ENCODE data around the gene CPLX1.

CPLX1 gene

GRCh38 chr4:858831-859451, 33.0 kb upstream of the CPLX1 start:
- DNase-seq (ENCODE audit: low spot score): no peak
- Histone ChIP-seq H3K4me2 (ENCODE audit: insufficient read depth, low read length, poor library complexity, severe bottlenecking) (no peak overlapping the region), H3K18ac (ENCODE audit: low read length) (no peak overlapping the region), H3K14ac (ENCODE audit: low read length) (no peak overlapping the region), H2AK5ac (ENCODE audit: low read depth, low read length) (no peak overlapping the region), H3K4me3 (ENCODE audit: low read length in 2 of 2) (no peak overlapping the region), H2BK5ac (ENCODE audit: low read length) (no peak overlapping the region), H3K27me3 (ENCODE audit: control insufficient read depth in 3 of 3, insufficient read depth in 3 of 3, low read depth in 1 of 3, low read length in 3 of 3) (no peaks in the 10 kb centered on the region), H3K27ac (replicated peaks; ENCODE audit: low read length) (no peak overlapping the region), H2AFZ (ENCODE audit: low read length) (no peak overlapping the region), H2BK15ac (ENCODE audit: low read length) (no peak overlapping the region), H3K23ac (ENCODE audit: low read depth, low read length, poor library complexity) (no peak overlapping the region), H3K4me1 (ENCODE audit: control insufficient read depth in 2 of 2, insufficient read depth in 1 of 2, low read depth in 1 of 2, low read length in 2 of 2) (no peaks in the 10 kb centered on the region), H3K9me3 (replicated peaks in 1 of 2; ENCODE audit: control insufficient read depth in 2 of 2, insufficient read depth in 1 of 2, low read depth in 1 of 2, low read length in 2 of 2) (no peaks in the 10 kb centered on the region), H2BK120ac (ENCODE audit: low read depth, low read length) (no peak overlapping the region), H3K4ac (ENCODE audit: low read length) (no peak overlapping the region), H4K91ac (ENCODE audit: low read depth, low read length, poor library complexity) (no peak overlapping the region), H4K8ac (ENCODE audit: low read depth, low read length) (no peak overlapping the region), H3K9ac (ENCODE audit: low read depth, low read length, poor library complexity) (no peak overlapping the region), H3K79me1 (ENCODE audit: low read depth, low read length) (no peaks in the 10 kb centered on the region), H2BK12ac (ENCODE audit: low read length) (no peak overlapping the region), H3K36me3 (replicated peaks in 1 of 2; ENCODE audit: control insufficient read depth in 2 of 2, insufficient read depth in 2 of 2, low read length in 2 of 2) (peaks cover 24 to 90% of the 10 kb centered on the region in 2 donors)
- no CpG with 5 or more reads among the region's 31 CpGs for WGBS, 2 donors (ENCODE audit: extremely low coverage in 2 of 2, insufficient read length in 2 of 2, insufficient replicate concordance in 1 of 2)

- no peak overlapping the region for H2BK120ac ChIP-seq (ENCODE audit: low read depth, low read length)
- H2BK15ac ChIP-seq (ENCODE audit: low read length): no peak overlapping the region
- H2AFZ ChIP-seq (ENCODE audit: low read length): no peak overlapping the region
- H3K23ac ChIP-seq (ENCODE audit: low read depth, low read length, poor library complexity): no peak overlapping the region
- no peak overlapping the region for H4K8ac ChIP-seq (ENCODE audit: low read depth, low read length)
- H2BK5ac ChIP-seq (ENCODE audit: low read length): no peak overlapping the region
- H4K91ac ChIP-seq (ENCODE audit: low read depth, low read length, poor library complexity): no peak overlapping the region
- no peak for DNase-seq (ENCODE audit: low spot score)
- H3K14ac ChIP-seq (ENCODE audit: low read length): no peak overlapping the region
- no peak overlapping the region for H3K4me2 ChIP-seq (ENCODE audit: insufficient read depth, low read length, poor library complexity, severe bottlenecking)
- H3K27ac ChIP-seq (replicated peaks; ENCODE audit: low read length): no peak overlapping the region
- H3K4ac ChIP-seq (ENCODE audit: low read length): no peak overlapping the region
- H3K27me3 ChIP-seq (ENCODE audit: control insufficient read depth in 3 of 3, insufficient read depth in 3 of 3, low read depth in 1 of 3, low read length in 3 of 3): no peaks in the 10 kb centered on the region
- WGBS, 2 donors (ENCODE audit: extremely low coverage in 2 of 2, insufficient read length in 2 of 2, insufficient replicate concordance in 1 of 2): no CpG with 5 or more reads among the region's 17 CpGs
- peaks cover 24 to 84% of the 10 kb centered on the region in 2 donors for H3K36me3 ChIP-seq (replicated peaks in 1 of 2; ENCODE audit: control insufficient read depth in 2 of 2, insufficient read depth in 2 of 2, low read length in 2 of 2)
- H2BK12ac ChIP-seq (ENCODE audit: low read length): no peak overlapping the region
- H3K9ac ChIP-seq (ENCODE audit: low read depth, low read length, poor library complexity): no peak overlapping the region
- H3K4me1 ChIP-seq (ENCODE audit: control insufficient read depth in 2 of 2, insufficient read depth in 1 of 2, low read depth in 1 of 2, low read length in 2 of 2): no peaks in the 10 kb centered on the region
- H3K18ac ChIP-seq (ENCODE audit: low read length): no peak overlapping the region
- no peak overlapping the region for H2AK5ac ChIP-seq (ENCODE audit: low read depth, low read length)
- no peaks in the 10 kb centered on the region for H3K9me3 ChIP-seq (replicated peaks in 1 of 2; ENCODE audit: control insufficient read depth in 2 of 2, insufficient read depth in 1 of 2, low read depth in 1 of 2, low read length in 2 of 2)
- no peaks in the 10 kb centered on the region for H3K79me1 ChIP-seq (ENCODE audit: low read depth, low read length)
- no peak overlapping the region for H3K4me3 ChIP-seq (ENCODE audit: low read length in 2 of 2)
These were observed 32.1 kb upstream of the CPLX1 start for GRCh38 chr4:858041-858481.

- no peak overlapping the region for H2BK12ac ChIP-seq (ENCODE audit: low read length)
- H3K14ac ChIP-seq (ENCODE audit: low read length): no peak overlapping the region
- no CpG with 5 or more reads among the region's 11 CpGs for WGBS, 2 donors (ENCODE audit: extremely low coverage in 2 of 2, insufficient read length in 2 of 2, insufficient replicate concordance in 1 of 2)
- H3K23ac ChIP-seq (ENCODE audit: low read depth, low read length, poor library complexity): no peak overlapping the region
- no peak overlapping the region for H2AFZ ChIP-seq (ENCODE audit: low read length)
- no peaks in the 10 kb centered on the region for H3K27me3 ChIP-seq (ENCODE audit: control insufficient read depth in 3 of 3, insufficient read depth in 3 of 3, low read depth in 1 of 3, low read length in 3 of 3)
- no peak for DNase-seq (ENCODE audit: low spot score)
- H3K4me3 ChIP-seq (ENCODE audit: low read length in 2 of 2): no peak overlapping the region
- no peak overlapping the region for H4K91ac ChIP-seq (ENCODE audit: low read depth, low read length, poor library complexity)
- no peak overlapping the region for H3K27ac ChIP-seq (replicated peaks; ENCODE audit: low read length)
- no peak overlapping the region for H3K18ac ChIP-seq (ENCODE audit: low read length)
- no peak overlapping the region for H3K4me2 ChIP-seq (ENCODE audit: insufficient read depth, low read length, poor library complexity, severe bottlenecking)
- no peak overlapping the region for H2BK5ac ChIP-seq (ENCODE audit: low read length)
- no peaks in the 10 kb centered on the region for H3K4me1 ChIP-seq (ENCODE audit: control insufficient read depth in 2 of 2, insufficient read depth in 1 of 2, low read depth in 1 of 2, low read length in 2 of 2)
- H2BK15ac ChIP-seq (ENCODE audit: low read length): no peak overlapping the region
- no peak overlapping the region for H4K8ac ChIP-seq (ENCODE audit: low read depth, low read length)
- H3K79me1 ChIP-seq (ENCODE audit: low read depth, low read length): no peaks in the 10 kb centered on the region
- H3K36me3 ChIP-seq (replicated peaks in 1 of 2; ENCODE audit: control insufficient read depth in 2 of 2, insufficient read depth in 2 of 2, low read length in 2 of 2): peaks cover 21 to 82% of the 10 kb centered on the region in 2 donors
- H2AK5ac ChIP-seq (ENCODE audit: low read depth, low read length): no peak overlapping the region
- H2BK120ac ChIP-seq (ENCODE audit: low read depth, low read length): no peak overlapping the region
- H3K4ac ChIP-seq (ENCODE audit: low read length): no peak overlapping the region
- H3K9me3 ChIP-seq (replicated peaks in 1 of 2; ENCODE audit: control insufficient read depth in 2 of 2, insufficient read depth in 1 of 2, low read depth in 1 of 2, low read length in 2 of 2): no peaks in the 10 kb centered on the region
- H3K9ac ChIP-seq (ENCODE audit: low read depth, low read length, poor library complexity): no peak overlapping the region
These were observed 31.5 kb upstream of the CPLX1 start for GRCh38 chr4:857461-857860.

GRCh38 chr4:856225-856901, 30.4 kb upstream of the CPLX1 start:
- H2AK5ac ChIP-seq (ENCODE audit: low read depth, low read length): no peak overlapping the region
- no peak overlapping the region for H2AFZ ChIP-seq (ENCODE audit: low read length)
- no peaks in the 10 kb centered on the region for H3K4me1 ChIP-seq (ENCODE audit: control insufficient read depth in 2 of 2, insufficient read depth in 1 of 2, low read depth in 1 of 2, low read length in 2 of 2)
- H2BK120ac ChIP-seq (ENCODE audit: low read depth, low read length): no peak overlapping the region
- peak overlapping the region in 1 of 2 donors; percentile 47 for H3K4me3 ChIP-seq (ENCODE audit: low read length in 2 of 2)
- no peaks in the 10 kb centered on the region for H3K27me3 ChIP-seq (ENCODE audit: control insufficient read depth in 3 of 3, insufficient read depth in 3 of 3, low read depth in 1 of 3, low read length in 3 of 3)
- no peak overlapping the region for H2BK15ac ChIP-seq (ENCODE audit: low read length)
- H3K14ac ChIP-seq (ENCODE audit: low read length): peak overlapping the region; percentile 56
- H3K4ac ChIP-seq (ENCODE audit: low read length): no peak overlapping the region
- no peaks in the 10 kb centered on the region for H3K79me1 ChIP-seq (ENCODE audit: low read depth, low read length)
- H3K23ac ChIP-seq (ENCODE audit: low read depth, low read length, poor library complexity): peak overlapping the region; percentile 85
- H3K18ac ChIP-seq (ENCODE audit: low read length): peak overlapping the region; percentile 38
- DNase-seq (ENCODE audit: low spot score): no peak
- H2BK12ac ChIP-seq (ENCODE audit: low read length): no peak overlapping the region
- no CpG with 5 or more reads among the region's 3 CpGs for WGBS, 2 donors (ENCODE audit: extremely low coverage in 2 of 2, insufficient read length in 2 of 2, insufficient replicate concordance in 1 of 2)
- no peak overlapping the region for H3K4me2 ChIP-seq (ENCODE audit: insufficient read depth, low read length, poor library complexity, severe bottlenecking)
- no peak overlapping the region for H3K27ac ChIP-seq (replicated peaks; ENCODE audit: low read length)
- peaks cover 21 to 81% of the 10 kb centered on the region in 2 donors for H3K36me3 ChIP-seq (replicated peaks in 1 of 2; ENCODE audit: control insufficient read depth in 2 of 2, insufficient read depth in 2 of 2, low read length in 2 of 2)
- H3K9ac ChIP-seq (ENCODE audit: low read depth, low read length, poor library complexity): no peak overlapping the region
- H4K91ac ChIP-seq (ENCODE audit: low read depth, low read length, poor library complexity): no peak overlapping the region
- no peak overlapping the region for H4K8ac ChIP-seq (ENCODE audit: low read depth, low read length)
- H2BK5ac ChIP-seq (ENCODE audit: low read length): peak overlapping the region; percentile 22
- no peaks in the 10 kb centered on the region for H3K9me3 ChIP-seq (replicated peaks in 1 of 2; ENCODE audit: control insufficient read depth in 2 of 2, insufficient read depth in 1 of 2, low read depth in 1 of 2, low read length in 2 of 2)

Measured in neuronal stem cell (in vitro differentiated cells).